Stimulated activated CD8-positive, alpha-beta memory T cell treated with anti-CD3 and anti-CD28 coated beads, Interleukin-4, amount 100 ng/mL, for 48 hours (primary cell): ENCODE results near the gene BCL11B.

Experiments used
- DNase-seq: peaks from one replicate; pipeline ENCODE4 v3.0.0-alpha.2; 2020

Gene BCL11B

GRCh38 chr14:99271951-99272631, at the start of gene BCL11B:
TSS of gene BCL11B (minus strand) at chr14:99272197. CDS start at chr14:99271218, 979 bp downstream.
- peak; percentile 90 for DNase-seq

GRCh38 chr14:99321236-99321925, 49.4 kb upstream of the BCL11B start:
- DNase-seq, result no peak

GRCh38 chr14:99320621-99321235, 48.7 kb upstream of the BCL11B start:
- no peak for DNase-seq

GRCh38 chr14:99320105-99320572, 48.1 kb upstream of the BCL11B start:
- DNase-seq, result peak; percentile 88

GRCh38 chr14:99318959-99319295, 46.9 kb upstream of the BCL11B start:
- DNase-seq, result no peak

DNA sequence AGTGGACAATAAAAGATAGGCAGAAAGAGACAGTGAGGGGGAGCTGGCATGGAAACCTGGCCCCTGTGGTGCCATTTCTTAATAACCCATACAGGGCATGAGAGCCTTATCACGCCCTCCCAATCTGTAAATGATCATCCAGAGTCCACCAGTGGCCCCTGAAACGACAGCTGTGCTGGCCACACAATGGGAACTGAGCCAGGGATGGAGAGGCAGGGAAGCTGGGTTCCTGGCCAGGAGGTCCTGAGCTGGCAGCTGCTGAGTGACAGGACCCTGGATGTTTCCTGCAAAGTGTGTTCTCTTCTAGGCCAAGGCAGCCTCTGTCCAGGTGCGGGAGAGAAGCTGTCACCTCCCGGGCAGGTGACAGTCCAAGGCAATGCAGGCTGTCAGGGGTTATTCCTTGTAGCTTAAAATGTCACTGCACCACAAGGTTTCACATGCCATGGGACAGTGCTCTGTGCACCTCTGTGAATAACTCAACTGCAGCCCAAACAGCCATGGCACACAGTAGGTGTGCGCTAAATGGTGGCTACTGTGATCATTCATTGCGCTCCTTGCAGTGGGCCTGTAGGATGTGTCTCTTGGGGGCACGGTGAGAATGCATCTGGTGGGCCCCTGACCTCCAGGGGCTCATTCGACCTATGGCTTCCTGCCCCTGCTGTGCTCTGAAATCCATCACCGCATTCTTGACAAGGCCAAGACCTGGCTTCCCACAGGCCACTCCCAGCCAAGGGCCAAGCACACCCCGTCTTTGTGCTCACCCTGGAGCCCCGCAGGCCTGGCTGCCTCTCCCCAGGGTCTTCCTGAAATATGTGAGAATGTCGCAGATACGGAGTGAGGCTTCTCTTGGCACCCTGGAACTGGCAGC, 46.3 kb upstream of the BCL11B start:
- DNase-seq, result no peak

DNA sequence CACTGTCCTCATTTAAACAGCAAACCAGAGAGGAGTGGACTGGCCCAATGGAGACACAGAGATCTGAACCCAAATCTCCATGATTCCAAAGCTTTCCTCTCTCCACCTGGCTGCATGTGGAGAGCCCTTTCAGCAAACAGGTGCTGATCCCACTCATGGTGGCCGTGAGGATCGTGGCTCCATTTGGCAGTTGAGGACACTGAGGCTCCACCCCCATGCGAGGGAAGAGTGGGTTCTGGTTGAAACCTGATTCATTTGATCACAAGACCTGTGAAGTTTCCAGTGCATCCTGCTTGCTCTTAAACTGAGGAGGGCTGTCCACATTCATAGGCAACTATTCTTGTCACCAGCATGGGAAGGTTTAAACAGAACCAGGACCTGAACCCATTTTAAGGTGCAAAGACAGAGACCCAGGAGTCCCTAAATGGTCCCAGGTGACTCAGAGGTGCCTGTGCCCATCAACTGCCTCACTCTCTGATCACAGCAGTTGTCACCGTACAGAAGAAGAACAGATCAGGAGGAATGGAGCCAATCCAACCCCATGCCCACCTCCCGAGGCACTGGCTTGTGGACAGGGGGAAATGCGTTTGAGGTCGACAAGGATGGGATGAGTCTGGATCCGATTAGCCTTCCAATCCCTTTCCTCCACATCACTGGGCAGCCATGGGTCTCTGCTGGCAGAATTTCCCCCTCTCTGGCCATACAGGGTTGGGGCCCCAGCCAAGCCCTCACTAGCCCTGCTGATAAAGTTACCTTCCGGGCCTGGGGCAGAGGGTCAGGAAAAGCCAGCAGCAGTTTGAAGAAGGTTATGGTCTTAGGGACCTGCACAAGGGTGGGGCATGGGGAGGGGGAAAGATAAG, 45.5 kb upstream of the BCL11B start:
- no peak for DNase-seq

- no peak for DNase-seq
Measured at GRCh38 chr14:99316281-99317163, 44.5 kb upstream of the BCL11B start.

GRCh38 chr14:99315197-99315596, 43.2 kb upstream of the BCL11B start:
- no peak for DNase-seq

GRCh38 chr14:99314623-99315022, 42.6 kb upstream of the BCL11B start:
- DNase-seq, result no peak

GRCh38 chr14:99313234-99313633, 41.2 kb upstream of the BCL11B start:
- no peak for DNase-seq

- no peak for DNase-seq
Measured at GRCh38 chr14:99312106-99312505, 40.1 kb upstream of the BCL11B start.

GRCh38 chr14:99309220-99309766, 37.3 kb upstream of the BCL11B start:
- no peak for DNase-seq

DNA sequence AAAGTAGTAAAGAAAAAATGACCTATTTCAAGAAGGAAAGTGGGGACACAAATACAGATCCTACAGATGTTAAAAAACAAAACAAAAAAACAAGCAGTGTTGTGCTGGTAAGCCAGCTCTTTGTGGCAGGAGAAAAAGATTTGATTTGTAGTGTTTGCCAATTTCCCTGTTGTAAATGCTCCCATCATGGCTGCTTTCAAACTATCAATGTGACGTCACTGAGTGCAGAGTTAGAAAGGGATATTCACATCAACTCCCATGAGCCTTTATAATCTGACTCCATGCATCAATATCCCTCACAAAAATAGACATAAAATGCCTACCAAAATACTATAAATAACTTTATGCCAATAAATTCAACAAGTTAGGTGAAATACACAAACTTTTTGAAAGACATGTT, 32.2 kb upstream of the BCL11B start:
- DNase-seq, result no peak

GRCh38 chr14:99300190-99300589, 28.2 kb upstream of the BCL11B start:
- no peak for DNase-seq

DNA sequence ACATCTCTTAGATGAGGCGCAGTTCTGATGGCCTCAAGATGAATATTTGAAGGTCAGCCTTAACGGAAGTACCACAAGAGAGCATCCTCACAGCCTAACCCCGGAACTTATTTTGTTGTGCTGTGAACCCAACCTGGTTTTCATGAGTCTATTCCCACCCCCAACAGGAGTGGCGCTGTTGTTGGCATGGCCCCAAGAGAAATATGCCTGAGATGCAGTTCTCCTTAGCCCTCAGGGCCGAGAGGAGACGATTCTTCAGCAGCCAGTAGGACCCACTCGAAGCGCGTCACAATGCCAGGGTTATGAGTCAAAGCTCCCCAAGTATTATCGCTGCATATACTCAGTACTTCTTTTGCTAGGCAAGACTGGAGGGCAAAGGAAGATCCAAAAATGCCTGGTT, 24.5 kb upstream of the BCL11B start:
- DNase-seq, result no peak

DNA sequence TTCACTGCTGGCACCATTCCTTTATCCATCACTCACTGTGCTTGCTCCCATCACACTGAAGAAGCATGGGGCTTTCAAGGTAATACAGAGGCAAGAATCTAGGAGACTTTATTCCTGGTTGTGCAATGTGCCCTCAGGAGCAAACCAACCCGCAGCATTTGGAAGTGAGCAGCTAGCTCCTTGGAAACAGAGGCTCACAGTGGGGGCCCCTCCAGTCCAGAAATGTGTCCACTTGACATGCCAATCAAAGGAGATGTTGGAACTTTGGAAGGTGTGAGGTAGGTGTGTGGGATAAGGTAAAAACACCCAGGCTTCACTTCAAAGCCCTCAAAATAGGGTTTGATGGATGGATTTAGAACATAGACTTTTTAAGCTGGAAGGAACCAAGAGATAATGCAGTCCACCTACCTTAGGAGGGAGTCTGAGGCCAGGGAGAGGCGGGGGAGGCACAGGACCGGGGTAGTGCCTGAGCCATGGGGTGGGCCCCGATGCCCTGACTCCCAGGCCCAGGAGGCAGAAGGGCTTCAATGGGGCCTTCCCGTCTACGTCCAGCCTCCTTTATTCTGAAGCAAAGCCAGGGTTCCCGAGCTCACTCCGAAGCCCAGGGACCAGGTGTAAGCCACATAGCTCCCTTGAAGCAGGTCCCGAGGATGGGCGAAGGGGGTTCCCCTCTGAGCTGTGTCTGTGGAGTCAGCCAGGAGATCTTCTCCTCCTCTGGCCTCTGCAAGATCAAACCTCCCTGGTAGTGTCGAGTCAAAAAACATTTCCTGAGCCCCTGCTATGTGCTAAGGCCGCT, 17.6 kb upstream of the BCL11B start:
- DNase-seq, result no peak

DNA sequence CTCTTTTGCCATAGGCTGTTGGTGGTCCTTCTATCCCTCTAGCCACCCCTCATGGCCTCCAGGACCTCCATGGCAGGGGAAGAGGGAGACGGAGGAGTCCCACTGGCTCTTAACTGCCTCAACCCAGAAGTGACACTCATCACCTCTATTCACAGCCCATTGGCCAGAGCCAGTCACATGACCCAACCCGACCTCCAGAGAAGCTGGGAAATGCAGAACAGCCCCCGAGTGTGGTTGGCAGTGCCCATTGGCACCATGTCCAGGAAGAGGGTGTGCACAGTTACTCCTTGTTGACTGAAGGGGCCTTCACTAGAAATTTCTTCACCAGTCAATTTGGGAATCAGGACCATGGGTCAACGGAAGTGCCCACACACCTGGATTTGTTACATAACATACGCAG, 17.0 kb upstream of the BCL11B start:
- no peak for DNase-seq

DNA sequence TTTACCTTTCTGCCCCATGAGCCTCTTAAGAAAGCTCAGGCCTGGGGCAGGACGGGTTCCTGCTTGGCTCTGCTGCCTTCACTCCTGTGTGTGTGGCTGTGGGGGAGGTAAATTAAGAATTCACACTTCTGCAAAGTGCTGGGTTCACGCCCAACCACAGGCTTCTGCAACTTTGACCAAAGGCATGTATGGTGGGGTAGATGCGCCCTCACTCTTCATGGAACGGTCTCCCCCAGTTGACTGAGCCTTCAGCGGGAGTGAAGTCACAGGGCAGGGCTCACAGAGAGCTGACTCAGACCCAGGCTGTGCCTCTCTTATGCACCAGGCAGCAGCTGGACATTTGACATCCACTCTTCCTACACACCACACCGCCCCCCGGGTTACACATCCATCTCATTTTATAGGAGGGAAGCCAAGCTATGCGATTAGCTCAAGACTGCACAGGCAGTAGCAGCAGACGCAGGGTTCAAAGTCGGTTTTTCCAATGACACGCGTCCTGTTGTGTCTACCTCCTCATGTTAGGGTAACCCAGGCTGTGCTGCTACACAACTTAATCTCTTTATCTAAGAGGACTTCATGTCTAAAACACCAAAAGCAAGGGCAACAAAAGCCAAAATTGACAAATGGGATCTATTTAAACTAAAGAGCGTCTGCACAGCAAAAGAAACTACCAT, 15.4 kb upstream of the BCL11B start:
- DNase-seq, result peak; percentile 38
